Measurements from ENCODE around the gene ZNF419.
A peak's percentile ranks its signal among the peaks of the same experiment; 100 is the strongest.
"Not testable (repeated sequence)": the region's sequence is repeated elsewhere in the genome, so short reads cannot be mapped to it uniquely, and the experiment has no call there.

The ZNF419 gene

DNA sequence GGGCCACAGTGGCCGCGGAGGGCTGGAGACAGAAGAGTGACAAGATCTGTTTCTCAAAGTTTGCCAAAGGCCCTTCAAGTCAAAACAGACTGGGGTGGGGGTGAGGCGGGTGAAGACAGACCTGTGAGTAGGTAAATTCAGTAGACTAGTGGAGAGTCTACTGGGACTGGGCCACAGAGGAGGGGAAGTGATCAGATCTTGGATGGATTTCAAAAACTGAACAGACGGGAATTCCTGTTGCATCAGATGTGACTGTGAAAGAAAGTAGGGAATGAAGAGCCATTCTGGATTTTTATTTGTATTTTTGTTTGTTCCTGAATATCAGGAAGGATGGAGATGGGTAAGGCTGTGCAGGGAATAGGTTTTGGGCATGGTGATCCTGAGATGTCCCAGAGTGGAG is 12.8 kb downstream of the ZNF419 start:
- not testable (repeated sequence) for H3K4me1 ChIP-seq (ENCODE audit: control insufficient read depth in 1 of 2, insufficient read depth in 1 of 2, low read depth in 1 of 2, low read length in 1 of 2); H3K36me3 ChIP-seq; H3K27ac ChIP-seq; H3K27me3 ChIP-seq
- peak overlapping the region in 1 of 2 experiments; percentile 65 for H3K4me3 ChIP-seq (ENCODE audit: low read depth in 1 of 2, low read length in 1 of 2)
- H3K9me3 ChIP-seq, result peaks cover 17% of the 10 kb centered on the region

DNA sequence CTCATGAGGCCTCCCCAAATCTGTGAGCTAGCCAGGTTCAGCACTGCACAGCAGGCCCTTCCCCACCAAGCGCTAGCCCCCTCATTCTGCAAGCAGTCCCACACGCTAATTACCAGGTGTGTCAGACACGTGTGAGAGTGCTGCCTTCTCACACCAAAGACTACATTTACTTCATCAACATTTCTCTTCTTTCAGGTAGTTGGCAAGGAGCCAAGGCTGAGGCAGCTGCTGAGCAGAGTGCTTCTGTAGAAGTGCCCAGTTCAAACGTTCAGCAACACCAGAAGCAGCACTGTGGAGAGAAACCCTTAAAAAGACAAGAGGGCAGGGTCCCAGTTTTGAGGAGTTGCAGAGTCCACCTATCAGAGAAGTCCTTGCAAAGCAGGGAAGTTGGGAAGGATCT is 18.6 kb downstream of the ZNF419 start:
- TF ChIP-seq, protein P1, sequence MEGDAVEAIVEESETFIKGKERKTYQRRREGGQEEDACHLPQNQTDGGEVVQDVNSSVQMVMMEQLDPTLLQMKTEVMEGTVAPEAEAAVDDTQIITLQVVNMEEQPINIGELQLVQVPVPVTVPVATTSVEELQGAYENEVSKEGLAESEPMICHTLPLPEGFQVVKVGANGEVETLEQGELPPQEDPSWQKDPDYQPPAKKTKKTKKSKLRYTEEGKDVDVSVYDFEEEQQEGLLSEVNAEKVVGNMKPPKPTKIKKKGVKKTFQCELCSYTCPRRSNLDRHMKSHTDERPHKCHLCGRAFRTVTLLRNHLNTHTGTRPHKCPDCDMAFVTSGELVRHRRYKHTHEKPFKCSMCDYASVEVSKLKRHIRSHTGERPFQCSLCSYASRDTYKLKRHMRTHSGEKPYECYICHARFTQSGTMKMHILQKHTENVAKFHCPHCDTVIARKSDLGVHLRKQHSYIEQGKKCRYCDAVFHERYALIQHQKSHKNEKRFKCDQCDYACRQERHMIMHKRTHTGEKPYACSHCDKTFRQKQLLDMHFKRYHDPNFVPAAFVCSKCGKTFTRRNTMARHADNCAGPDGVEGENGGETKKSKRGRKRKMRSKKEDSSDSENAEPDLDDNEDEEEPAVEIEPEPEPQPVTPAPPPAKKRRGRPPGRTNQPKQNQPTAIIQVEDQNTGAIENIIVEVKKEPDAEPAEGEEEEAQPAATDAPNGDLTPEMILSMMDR (IDR thresholded peaks at IDR 0.05), result no peak
- Histone ChIP-seq H3K27me3 (no peaks in the 10 kb centered on the region), H3K9me3 (peaks cover 38% of the 10 kb centered on the region), H3K4me1 (ENCODE audit: control insufficient read depth in 1 of 2, insufficient read depth in 1 of 2, low read depth in 1 of 2, low read length in 1 of 2) (no peaks in the 10 kb centered on the region), H3K36me3 (peaks cover 16% of the 10 kb centered on the region), H3K4me3 (ENCODE audit: low read depth in 1 of 2, low read length in 1 of 2) (no peak overlapping the region), H3K27ac (no peak overlapping the region)

DNA sequence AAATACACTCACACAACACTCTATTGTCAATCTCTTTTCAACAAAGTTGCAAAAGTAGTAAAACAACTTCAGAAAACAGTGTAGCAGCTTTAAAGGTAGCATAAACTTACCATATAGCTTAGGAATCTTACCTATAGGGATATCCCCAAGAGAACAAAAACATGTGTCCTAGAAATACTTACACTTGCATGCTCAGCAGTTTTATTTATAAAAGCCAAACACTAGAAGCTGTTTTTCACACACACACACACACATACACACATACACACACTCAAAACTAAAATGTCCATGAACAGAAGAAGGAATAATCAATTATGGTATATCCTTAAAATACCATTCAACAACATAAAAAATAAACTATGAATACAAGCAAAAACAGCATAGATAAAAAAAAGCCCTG is 23.9 kb downstream of the ZNF419 start:
- TF ChIP-seq, protein P1 (IDR thresholded peaks at IDR 0.05), result no peak
- Histone ChIP-seq H3K27ac (no peak overlapping the region), H3K4me1 (ENCODE audit: control insufficient read depth in 1 of 2, insufficient read depth in 1 of 2, low read depth in 1 of 2, low read length in 1 of 2) (no peaks in the 10 kb centered on the region), H3K9me3 (peaks cover 29% of the 10 kb centered on the region), H3K36me3 (peaks cover 8% of the 10 kb centered on the region), H3K27me3 (no peaks in the 10 kb centered on the region), H3K4me3 (ENCODE audit: low read depth in 1 of 2, low read length in 1 of 2) (no peak overlapping the region)

DNA sequence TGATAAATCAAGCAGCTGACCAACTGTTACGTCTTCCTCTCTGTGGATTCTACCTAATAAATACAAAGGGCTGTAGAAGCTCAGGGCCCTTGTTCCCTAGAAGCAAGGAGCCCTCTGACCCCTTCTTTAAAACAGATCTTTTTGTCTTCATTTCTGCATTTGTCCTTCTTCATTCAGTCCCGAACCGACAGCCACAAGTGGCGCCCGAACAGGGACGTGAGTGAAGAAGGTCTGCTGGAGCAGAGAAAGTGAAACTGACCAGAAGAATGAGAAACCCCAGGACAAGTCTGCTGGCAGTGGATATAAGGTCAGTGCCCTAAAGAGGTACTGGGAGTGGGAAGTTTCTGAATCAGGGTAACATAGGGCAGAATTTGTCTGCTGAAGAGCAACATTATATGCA is 25.3 kb downstream of the ZNF419 start:
- Histone ChIP-seq H3K4me3 (ENCODE audit: low read depth in 1 of 2, low read length in 1 of 2) (no peak overlapping the region), H3K4me1 (ENCODE audit: control insufficient read depth in 1 of 2, insufficient read depth in 1 of 2, low read depth in 1 of 2, low read length in 1 of 2) (no peaks in the 10 kb centered on the region), H3K9me3 (peaks cover 21% of the 10 kb centered on the region), H3K27me3 (no peaks in the 10 kb centered on the region), H3K27ac (no peak overlapping the region), H3K36me3 (no peaks in the 10 kb centered on the region)
- TF ChIP-seq, protein P1 (IDR thresholded peaks at IDR 0.05), result no peak

DNA sequence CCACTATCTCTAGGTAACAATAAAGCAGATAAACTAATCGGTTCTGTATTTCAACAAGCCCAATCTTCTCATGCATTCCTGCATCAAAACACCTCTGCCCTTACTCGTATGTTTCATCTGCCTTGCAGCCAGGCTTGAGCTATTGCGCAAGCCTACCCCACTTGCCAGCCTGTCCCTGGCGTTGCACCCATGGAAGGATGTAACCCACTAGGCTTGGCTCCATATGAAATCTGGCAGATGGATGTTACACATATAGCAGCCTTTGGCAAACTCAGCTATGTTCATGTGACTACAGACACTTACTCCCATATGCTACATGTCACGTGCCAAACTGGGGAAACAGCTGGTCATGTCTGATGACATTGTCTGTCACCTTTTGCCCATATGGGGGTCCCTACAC is 27.7 kb downstream of the ZNF419 start:
- H3K9me3 ChIP-seq, result peaks cover 22% of the 10 kb centered on the region

DNA sequence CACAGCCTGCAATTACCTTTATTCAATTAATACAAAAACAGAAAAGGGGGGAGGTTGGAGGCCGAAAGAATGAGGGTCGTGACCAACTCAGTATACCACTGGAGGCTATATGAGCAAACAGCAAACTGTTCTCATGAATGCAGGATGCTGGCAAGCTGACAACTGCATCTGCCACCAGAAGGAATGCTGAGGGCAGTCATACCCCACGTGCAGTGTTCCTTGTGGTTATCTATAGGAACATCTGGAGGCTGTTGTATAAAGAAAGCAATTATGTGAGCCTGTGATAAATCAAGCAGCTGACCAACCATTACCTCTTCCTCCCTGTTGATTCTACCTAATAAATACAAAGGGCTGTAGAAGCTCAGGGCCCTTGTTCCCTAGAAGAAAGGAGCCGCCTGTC is 30.5 kb downstream of the ZNF419 start:
- H3K27ac ChIP-seq; H3K4me1 ChIP-seq (ENCODE audit: control insufficient read depth in 1 of 2, insufficient read depth in 1 of 2, low read depth in 1 of 2, low read length in 1 of 2); H3K27me3 ChIP-seq; H3K4me3 ChIP-seq (ENCODE audit: low read depth in 1 of 2, low read length in 1 of 2); H3K36me3 ChIP-seq: not testable (repeated sequence)
- peaks cover 15% of the 10 kb centered on the region for H3K9me3 ChIP-seq

More for the DNA sequence above, 27.7 kb downstream of the ZNF419 start:
- no peaks in the 10 kb centered on the region for H3K4me1 ChIP-seq (ENCODE audit: control insufficient read depth in 1 of 2, insufficient read depth in 1 of 2, low read depth in 1 of 2, low read length in 1 of 2)
- no peak overlapping the region for H3K27ac ChIP-seq
- H3K4me3 ChIP-seq (ENCODE audit: low read depth in 1 of 2, low read length in 1 of 2), result no peak overlapping the region
- TF ChIP-seq, protein P1 (IDR thresholded peaks at IDR 0.05), result no peak
- H3K36me3 ChIP-seq, result no peaks in the 10 kb centered on the region
- no peaks in the 10 kb centered on the region for H3K27me3 ChIP-seq

Measured in neutrophil (primary cell).